ENCODE results near the gene KLF18.

KLF18 gene

GRCh38 chr1:44108971-44109370 is 32.5 kb downstream of the KLF18 start:
- TF ChIP-seq ZNF274 (IDR thresholded peaks at IDR 0.05; ENCODE audit: low read depth, low read length): no peak
- no peak overlapping the region for H3K4me3 ChIP-seq (ENCODE audit: low read length)

GRCh38 chr1:44108241-44108640 is 33.2 kb downstream of the KLF18 start:
- TF ChIP-seq ZNF274 (IDR thresholded peaks at IDR 0.05; ENCODE audit: low read depth, low read length): no peak
- H3K4me3 ChIP-seq (ENCODE audit: low read length): no peak overlapping the region

- H3K4me3 ChIP-seq (ENCODE audit: low read length): no peak overlapping the region
- no peak for TF ChIP-seq ZNF274 (IDR thresholded peaks at IDR 0.05; ENCODE audit: low read depth, low read length)
These were observed 35.6 kb downstream of the KLF18 start for GRCh38 chr1:44105810-44106209.

GRCh38 chr1:44103270-44104131 is 37.9 kb downstream of the KLF18 start:
- no peak for TF ChIP-seq ZNF274 (IDR thresholded peaks at IDR 0.05; ENCODE audit: low read depth, low read length)
- no peak overlapping the region for H3K4me3 ChIP-seq (ENCODE audit: low read length)

GRCh38 chr1:44101328-44101727 is 40.1 kb downstream of the KLF18 start:
- H3K4me3 ChIP-seq (ENCODE audit: low read length): no peak overlapping the region
- no peak for TF ChIP-seq ZNF274 (IDR thresholded peaks at IDR 0.05; ENCODE audit: low read depth, low read length)

GRCh38 chr1:44100183-44100868 is 41.1 kb downstream of the KLF18 start:
- no peak overlapping the region for H3K4me3 ChIP-seq (ENCODE audit: low read length)
- TF ChIP-seq ZNF274 (IDR thresholded peaks at IDR 0.05; ENCODE audit: low read depth, low read length): no peak

- no peak for TF ChIP-seq ZNF274 (IDR thresholded peaks at IDR 0.05; ENCODE audit: low read depth, low read length)
- H3K4me3 ChIP-seq (ENCODE audit: low read length): no peak overlapping the region
These were observed 47.4 kb downstream of the KLF18 start for GRCh38 chr1:44094047-44094446.

- no peak for TF ChIP-seq ZNF274 (IDR thresholded peaks at IDR 0.05; ENCODE audit: low read depth, low read length)
- H3K4me3 ChIP-seq (ENCODE audit: low read length): no peak overlapping the region
These were observed 50.8 kb downstream of the KLF18 start for GRCh38 chr1:44090429-44091252.

GRCh38 chr1:44089371-44090048 is 51.9 kb downstream of the KLF18 start:
- TF ChIP-seq ZNF274 (IDR thresholded peaks at IDR 0.05; ENCODE audit: low read depth, low read length): no peak
- H3K4me3 ChIP-seq (ENCODE audit: low read length): no peak overlapping the region

Data from GM08714 (cell line).